Epithelial cell of esophagus (primary cell): ENCODE results near the gene TTC32.
"Not testable (repeated sequence)": the region's sequence is repeated elsewhere in the genome, so short reads cannot be mapped to it uniquely, and the experiment has no call there.

Experiments used
- DNase-seq: peaks from one replicate; pipeline ENCODE4 v3.0.0; 2010; ENCODE audit warnings: low read depth
- H3K4me3 ChIP-seq: 2 replicates; pipeline ENCODE4 v1.5.1; 2011; ENCODE audit warnings: mild to moderate bottlenecking, low read length, control low read depth
- CTCF ChIP-seq: IDR thresholded peaks from 2 replicates; pipeline ENCODE4 v1.5.1; 2011; ENCODE audit warnings: low read depth, mild to moderate bottlenecking, low read length, control low read depth, inconsistent platforms; ENCODE audit not compliant: insufficient read depth; ENCODE audit errors: missing control alignments

TTC32 gene

DNA sequence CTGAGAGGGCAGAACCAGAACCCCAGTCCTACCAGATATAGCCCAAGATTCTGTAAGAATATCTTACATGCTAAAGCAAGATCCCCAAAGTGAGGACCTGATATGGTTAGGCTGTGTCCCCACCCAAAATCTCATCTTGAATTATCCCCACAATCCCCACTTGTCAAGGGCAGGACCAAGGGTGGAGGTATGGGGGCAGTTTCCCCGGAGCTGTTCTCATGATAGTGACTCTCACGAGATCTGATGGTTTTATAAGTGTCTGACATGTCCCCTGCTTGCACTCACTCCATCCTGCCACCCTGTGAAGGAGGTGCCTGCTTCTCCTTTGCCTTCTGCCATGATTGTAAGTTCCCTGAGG lies 19.9 kb downstream of the TTC32 start:
- TF ChIP-seq CTCF = no peak
- no peak overlapping the region for H3K4me3 ChIP-seq
- DNase-seq = no peak

DNA sequence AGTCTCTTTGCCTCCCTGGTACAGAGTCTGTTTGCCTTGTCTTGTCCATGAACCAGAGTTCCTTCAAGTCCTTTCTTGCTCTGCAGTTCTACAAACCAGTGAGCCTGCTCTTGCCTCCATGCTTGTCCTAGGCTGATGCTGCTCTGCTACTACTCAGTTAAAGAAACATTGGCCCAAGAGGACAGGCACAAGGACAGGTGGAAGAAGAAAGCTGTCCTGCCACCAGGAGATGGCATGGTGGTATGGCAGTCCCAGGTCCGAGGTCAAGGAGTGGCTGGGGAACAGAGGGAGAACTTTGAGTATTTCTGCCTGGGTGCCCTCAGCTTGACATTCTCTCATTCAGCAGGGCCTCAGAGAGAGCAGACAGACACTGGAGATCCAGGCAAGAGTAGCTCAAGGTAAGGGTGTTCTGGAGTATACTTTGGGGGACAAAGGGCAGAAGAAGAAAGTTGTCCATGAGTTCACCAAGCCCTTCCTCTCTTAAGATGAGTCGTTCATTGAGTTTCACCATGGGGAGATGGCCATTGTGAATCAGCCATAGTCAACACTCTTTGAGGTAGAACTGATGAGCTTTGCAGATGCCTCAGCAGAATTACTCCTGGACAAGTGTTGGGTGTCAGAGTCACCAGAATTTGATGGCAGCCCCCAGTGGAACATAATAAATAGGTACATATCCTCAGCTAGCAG lies 20.4 kb downstream of the TTC32 start:
- DNase-seq = no peak

GRCh38 chr2:19880191-19880590 lies 21.6 kb downstream of the TTC32 start:
- not testable (repeated sequence) for DNase-seq, H3K4me3 ChIP-seq

More for the DNA sequence above, 20.4 kb downstream of the TTC32 start:
- no peak for TF ChIP-seq CTCF
- H3K4me3 ChIP-seq = no peak overlapping the region

- no peak for DNase-seq
- no peak overlapping the region for H3K4me3 ChIP-seq
- TF ChIP-seq CTCF = no peak
Observed at GRCh38 chr2:19879120-19879519, 22.7 kb downstream of the TTC32 start.

- no peak for DNase-seq
- no peak for TF ChIP-seq CTCF
- H3K4me3 ChIP-seq = no peak overlapping the region
Observed at GRCh38 chr2:19878268-19879046, 23.3 kb downstream of the TTC32 start.

GRCh38 chr2:19876751-19877150 lies 25.0 kb downstream of the TTC32 start:
- no peak overlapping the region for H3K4me3 ChIP-seq
- DNase-seq = no peak
- TF ChIP-seq CTCF = no peak

DNA sequence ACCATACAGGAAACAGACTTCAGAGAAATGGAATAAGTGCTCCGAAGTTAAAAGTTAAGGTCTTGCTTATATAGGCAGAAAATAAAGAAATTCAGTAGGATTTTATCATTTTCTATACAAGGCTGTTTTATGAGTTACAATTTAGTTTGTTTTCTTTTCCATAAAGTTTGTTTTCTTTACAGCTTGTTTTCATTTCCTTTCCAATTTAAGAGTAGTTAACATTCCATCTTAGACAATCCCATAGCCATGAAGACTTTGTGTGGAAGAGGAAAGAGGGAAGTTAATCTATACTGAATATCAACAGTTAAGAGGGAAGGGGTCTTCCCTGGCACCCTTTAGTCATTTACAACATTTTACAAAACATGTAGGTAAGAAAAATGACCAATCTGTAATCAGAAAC lies 26.5 kb downstream of the TTC32 start:
- no peak overlapping the region for H3K4me3 ChIP-seq
- no peak for TF ChIP-seq CTCF
- no peak for DNase-seq
